ENCODE measurements around the gene COL21A1. TPM values are rescaled to one million over a fixed set of nuclear protein-coding genes. Genes with fewer than 3 reads are reported as not detected.

The COL21A1 gene
- total RNA-seq, 1 donor, result 19.2 TPM

GRCh38 chr6:56255349-56255748 is 8.0 kb upstream of the COL21A1 start:
- H3K4me2 ChIP-seq (ENCODE audit: insufficient read depth, low read length), result no peak overlapping the region
- no peak for TF ChIP-seq CTCF (IDR thresholded peaks at IDR 0.05; ENCODE audit: extremely low read depth, low read depth, low read length)
- H3K79me2 ChIP-seq (ENCODE audit: insufficient read depth, low read length), result no peaks in the 10 kb centered on the region
- peaks cover 11% of the 10 kb centered on the region for H3K4me1 ChIP-seq (ENCODE audit: insufficient read depth, low read length)
- H4K20me1 ChIP-seq (ENCODE audit: insufficient read depth, low read length), result no peaks in the 10 kb centered on the region
- no peaks in the 10 kb centered on the region for H3K36me3 ChIP-seq (ENCODE audit: insufficient read depth, low read length)
- no peaks in the 10 kb centered on the region for H3K27me3 ChIP-seq (ENCODE audit: insufficient read depth, low read length)
- DNase-seq (ENCODE audit: insufficient read length, low spot score, missing footprints), result no peak
- H2AFZ ChIP-seq (ENCODE audit: low read length), result no peak overlapping the region
- H3K4me3 ChIP-seq (ENCODE audit: insufficient read depth, low read length), result no peak overlapping the region
- H3K9me3 ChIP-seq (ENCODE audit: low read depth, low read length), result no peaks in the 10 kb centered on the region
- H3K27ac ChIP-seq (ENCODE audit: low read depth, low read length), result no peak overlapping the region

GRCh38 chr6:56250266-56250665 is 2.9 kb upstream of the COL21A1 start:
- Histone ChIP-seq H3K27me3 (ENCODE audit: insufficient read depth, low read length) (no peaks in the 10 kb centered on the region), H3K4me2 (ENCODE audit: insufficient read depth, low read length) (no peak overlapping the region), H3K4me3 (ENCODE audit: insufficient read depth, low read length) (no peak overlapping the region), H4K20me1 (ENCODE audit: insufficient read depth, low read length) (no peaks in the 10 kb centered on the region), H3K4me1 (ENCODE audit: insufficient read depth, low read length) (peaks cover 14% of the 10 kb centered on the region), H3K27ac (ENCODE audit: low read depth, low read length) (no peak overlapping the region), H2AFZ (ENCODE audit: low read length) (no peak overlapping the region), H3K79me2 (ENCODE audit: insufficient read depth, low read length) (no peaks in the 10 kb centered on the region), H3K36me3 (ENCODE audit: insufficient read depth, low read length) (no peaks in the 10 kb centered on the region), H3K9me3 (ENCODE audit: low read depth, low read length) (no peaks in the 10 kb centered on the region)
- no peak for TF ChIP-seq CTCF (IDR thresholded peaks at IDR 0.05; ENCODE audit: extremely low read depth, low read depth, low read length)
- DNase-seq (ENCODE audit: insufficient read length, low spot score, missing footprints), result no peak

GRCh38 chr6:56247654-56248122 is 308 bp upstream of the COL21A1 start:
- Histone ChIP-seq H4K20me1 (ENCODE audit: insufficient read depth, low read length) (no peaks in the 10 kb centered on the region), H3K4me1 (ENCODE audit: insufficient read depth, low read length) (peaks cover 14% of the 10 kb centered on the region), H3K36me3 (ENCODE audit: insufficient read depth, low read length) (no peaks in the 10 kb centered on the region), H3K4me3 (ENCODE audit: insufficient read depth, low read length) (peak overlapping the region; percentile 75), H3K4me2 (ENCODE audit: insufficient read depth, low read length) (peak overlapping the region; percentile 93), H3K9me3 (ENCODE audit: low read depth, low read length) (no peaks in the 10 kb centered on the region), H3K79me2 (ENCODE audit: insufficient read depth, low read length) (no peaks in the 10 kb centered on the region), H3K27ac (ENCODE audit: low read depth, low read length) (no peak overlapping the region), H2AFZ (ENCODE audit: low read length) (peak overlapping the region; percentile 94), H3K27me3 (ENCODE audit: insufficient read depth, low read length) (no peaks in the 10 kb centered on the region)
- DNase-seq (ENCODE audit: insufficient read length, low spot score, missing footprints), result no peak
- TF ChIP-seq CTCF (IDR thresholded peaks at IDR 0.05; ENCODE audit: extremely low read depth, low read depth, low read length), result no peak

- H3K36me3 ChIP-seq (ENCODE audit: insufficient read depth, low read length), result no peaks in the 10 kb centered on the region
- peak overlapping the region; percentile 75 for H3K4me3 ChIP-seq (ENCODE audit: insufficient read depth, low read length)
- H4K20me1 ChIP-seq (ENCODE audit: insufficient read depth, low read length), result no peaks in the 10 kb centered on the region
- DNase-seq (ENCODE audit: insufficient read length, low spot score, missing footprints), result no peak
- peaks cover 14% of the 10 kb centered on the region for H3K4me1 ChIP-seq (ENCODE audit: insufficient read depth, low read length)
- TF ChIP-seq CTCF (IDR thresholded peaks at IDR 0.05; ENCODE audit: extremely low read depth, low read depth, low read length), result no peak
- no peak overlapping the region for H3K27ac ChIP-seq (ENCODE audit: low read depth, low read length)
- H3K27me3 ChIP-seq (ENCODE audit: insufficient read depth, low read length), result no peaks in the 10 kb centered on the region
- peak overlapping the region; percentile 93 for H3K4me2 ChIP-seq (ENCODE audit: insufficient read depth, low read length)
- H3K79me2 ChIP-seq (ENCODE audit: insufficient read depth, low read length), result no peaks in the 10 kb centered on the region
- H3K9me3 ChIP-seq (ENCODE audit: low read depth, low read length), result no peaks in the 10 kb centered on the region
- H2AFZ ChIP-seq (ENCODE audit: low read length), result no peak overlapping the region
These were observed 869 bp downstream of the COL21A1 start for GRCh38 chr6:56246541-56246880.

All from osteoblast (primary cell).